Adrenal gland (tissue), 12 donors: ENCODE results near the gene PCARE. TPM values are rescaled to one million over a fixed set of nuclear protein-coding genes. Genes with fewer than 3 reads are reported as not detected.

ENCODE experiments used
- DNase-seq, 7 donors: peaks; one replicate each; pipeline ENCODE4 v3.0.0-alpha.2; 2019 to 2020
- H3K27ac ChIP-seq, 5 donors: fragments of 200-600 bp; sonication (generic) in 4 of 5; 1 replicate in 3 of 5; 2 replicates in 2 of 5; pipeline versions ENCODE4 v1.5.1 to v1.8.0; 2016 to 2020; ENCODE audit warnings: mild to moderate bottlenecking in 1 of 5
- H3K27me3 ChIP-seq: fragments of 200-600 bp; 2 replicates; pipeline ENCODE4 v1.8.0; 2021
- H3K36me3 ChIP-seq, 2 donors: fragments of 200-600 bp; replicated peaks in 1 of 2; 1 replicate in 1 of 2; 2 replicates in 1 of 2; pipeline versions ENCODE4 v1.5.1 to v1.8.0; 2018 to 2022
- H3K4me1 ChIP-seq, 2 donors: fragments of 200-600 bp; replicated peaks in 1 of 2; 1 replicate in 1 of 2; 2 replicates in 1 of 2; pipeline versions ENCODE4 v1.5.1 to v1.8.0; 2018 to 2021
- H3K4me3 ChIP-seq, 4 donors: fragments of 200-600 bp; sonication (generic) in 3 of 4; one replicate each; pipeline ENCODE4 v1.5.1; 2016 to 2018
- H3K9me3 ChIP-seq, 3 donors: fragments of 200-600 bp; sonication (generic) in 1 of 3; replicated peaks in 1 of 3; 1 replicate in 2 of 3; 2 replicates in 1 of 3; pipeline versions ENCODE4 v1.5.1 to v1.8.0; 2016 to 2021
- CTCF ChIP-seq, 6 experiments: fragments of 450-650 bp in 4 of 6; fragments of 200-600 bp in 2 of 6; sonication (generic) in 1 of 6; IDR thresholded peaks; 1 replicate in 5 of 6; 2 replicates in 1 of 6; pipeline versions ENCODE4 v1.5.1 to v1.8.0; 2016 to 2021; ENCODE audit warnings: antibody characterized with exemption in 6 of 6, mild to moderate bottlenecking in 2 of 6, moderate library complexity in 1 of 6
- POLR2A ChIP-seq, 2 donors: fragments of 450-650 bp; IDR thresholded peaks; one replicate each; pipeline ENCODE4 v1.6.1; 2017; ENCODE audit warnings: antibody characterized with exemption in 2 of 2, mild to moderate bottlenecking in 2 of 2, moderate library complexity in 1 of 2
- WGBS, 4 donors: extraction: QIAGEN DNeasy Blood & Tissue Kit in 2 of 4; methylation state at CpG; one replicate each; pipeline versions ENCODE4 v1.1.5 to v1.1.7; 2013 to 2017; 5-methylcytosine and 5-hydroxymethylcytosine counted together
- intact Hi-C, 2 donors: fragments of 100-400 bp; cut with DNase I; formaldehyde crosslinking; loops; one replicate each; pipeline versions ENCODE4 v1.14.1 to v1.15.0; 2022 to 2023
- polyA plus RNA-seq, 3 donors: library from polyadenylated mRNA; stranded (reverse); fragments of 200-250 nt in 2 of 3; fragments of 350-450 nt in 1 of 3; fragmentation: Illumina TruSeq in 1 of 3; extraction: RNeasy Lipid Tissue Mini Kit (QIAGEN cat#74804) in 1 of 3; gene quantifications; one replicate each; pipeline ENCODE4 v1.2.3, GENCODE V29; 2013 to 2014
- total RNA-seq, 9 donors: library from RNA; depleted of rRNA in 4 of 9; stranded (reverse); fragments of >200 nt in 4 of 9; fragments of 120-200 nt in 1 of 9; fragmentation: NEBNext Ultra II Directional in 1 of 9; extraction: Animal tissue kit (Norgen Biotek cat#: 25700) in 1 of 9; gene quantifications; one replicate each; pipeline versions ENCODE4 v1.1.0 to v1.2.4, GENCODE V29; 2013 to 2023
- donor health status: healthy with polysubstance abuse.
- donor health status: Bipolar disorder and iron deficiency.
- donor health status: DM: yes; HTN: yes; CAD: no.
- donor health status: DM: no; HTN: no; CAD: no.
- donor health status: DM: no; HTN: no; CAD: no.
- donor health status: DM: yes; HTN: yes; CAD: no.

Gene PCARE
- total and polyA plus RNA-seq, 12 donors = 0.02 to 0.17 (median 0.06) TPM; not detected in 8

DNA sequence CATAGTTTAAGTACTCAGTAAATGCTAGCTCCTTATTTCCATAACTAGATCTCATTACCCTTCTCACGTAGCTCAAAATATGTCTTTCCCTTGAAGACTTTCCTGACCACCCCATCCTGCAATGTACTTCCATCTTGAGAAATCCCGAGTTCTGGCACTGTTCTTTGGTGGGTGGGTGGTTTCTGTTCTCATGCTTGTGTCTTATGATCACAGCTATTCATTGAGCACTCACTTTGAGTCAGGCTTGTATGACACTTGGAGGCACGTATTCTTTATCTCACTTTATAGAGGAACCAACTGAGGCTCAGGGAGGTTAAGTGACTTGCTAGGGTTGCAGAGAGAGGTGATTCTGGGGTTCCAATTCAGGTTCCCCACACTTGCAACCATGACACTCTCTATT lies 31.9 kb upstream of the PCARE start:
- no peak for DNase-seq
- H3K27me3 ChIP-seq = no peaks in the 10 kb centered on the region
- no peak overlapping the region for H3K4me3 ChIP-seq
- H3K4me1 ChIP-seq = no peaks in the 10 kb centered on the region
- intact Hi-C loops = no loop called here
- no peak overlapping the region for H3K27ac ChIP-seq
- WGBS, 4 donors = 78 to 96% (median 85%) methylated on average over 3 of the region's 3 CpGs
- TF ChIP-seq POLR2A (IDR thresholded peaks at IDR 0.05) (no peak), CTCF (IDR thresholded peaks at IDR 0.05) (no peak)
- no peaks in the 10 kb centered on the region for H3K9me3 ChIP-seq
- H3K36me3 ChIP-seq = no peaks in the 10 kb centered on the region

- no peaks in the 10 kb centered on the region for H3K4me1 ChIP-seq
- no peak overlapping the region for H3K4me3 ChIP-seq
- 33 to 48% (median 39%) methylated on average over 2 of the region's 2 CpGs for WGBS, 4 donors
- TF ChIP-seq CTCF (IDR thresholded peaks at IDR 0.05) (no peak), POLR2A (IDR thresholded peaks at IDR 0.05) (no peak)
- no peak overlapping the region for H3K27ac ChIP-seq
- H3K36me3 ChIP-seq = no peaks in the 10 kb centered on the region
- H3K27me3 ChIP-seq = no peaks in the 10 kb centered on the region
- DNase-seq = peak in 2 of 7 donors; percentile 20 to 24
- intact Hi-C loops = no loop called here
- H3K9me3 ChIP-seq = no peaks in the 10 kb centered on the region
These were observed 31.1 kb upstream of the PCARE start for GRCh38 chr2:29105375-29105774.

GRCh38 chr2:29104688-29105087 lies 30.4 kb upstream of the PCARE start:
- Histone ChIP-seq H3K9me3 (no peaks in the 10 kb centered on the region), H3K4me3 (no peak overlapping the region), H3K36me3 (no peaks in the 10 kb centered on the region), H3K27me3 (no peaks in the 10 kb centered on the region), H3K27ac (no peak overlapping the region), H3K4me1 (no peaks in the 10 kb centered on the region)
- intact Hi-C loops = no loop called here
- DNase-seq = no peak
- 83 to 90% (median 87%) methylated on average over 4 to 5 of the region's 5 CpGs for WGBS, 4 donors
- TF ChIP-seq CTCF (IDR thresholded peaks at IDR 0.05) (no peak), POLR2A (IDR thresholded peaks at IDR 0.05) (no peak)

- TF ChIP-seq CTCF (IDR thresholded peaks at IDR 0.05) (no peak), POLR2A (IDR thresholded peaks at IDR 0.05) (no peak)
- intact Hi-C loops = no loop called here
- Histone ChIP-seq H3K9me3 (no peaks in the 10 kb centered on the region), H3K36me3 (no peaks in the 10 kb centered on the region), H3K4me3 (no peak overlapping the region), H3K4me1 (no peaks in the 10 kb centered on the region), H3K27ac (no peak overlapping the region), H3K27me3 (no peaks in the 10 kb centered on the region)
- 83 to 96% (median 93%) methylated on average over 1 of the region's 1 CpG for WGBS, 4 donors
- no peak for DNase-seq
These were observed 26.2 kb upstream of the PCARE start for GRCh38 chr2:29100564-29100963.
